ENCODE data around the gene HS3ST6. TPM values are rescaled to one million over a fixed set of nuclear protein-coding genes. Genes with fewer than 3 reads are reported as not detected.

HS3ST6 gene
- total and polyA plus RNA-seq, 2 donors (not counting 3 experiments of a cell fraction or from before 2014, with no cell fraction given): not detected

DNA sequence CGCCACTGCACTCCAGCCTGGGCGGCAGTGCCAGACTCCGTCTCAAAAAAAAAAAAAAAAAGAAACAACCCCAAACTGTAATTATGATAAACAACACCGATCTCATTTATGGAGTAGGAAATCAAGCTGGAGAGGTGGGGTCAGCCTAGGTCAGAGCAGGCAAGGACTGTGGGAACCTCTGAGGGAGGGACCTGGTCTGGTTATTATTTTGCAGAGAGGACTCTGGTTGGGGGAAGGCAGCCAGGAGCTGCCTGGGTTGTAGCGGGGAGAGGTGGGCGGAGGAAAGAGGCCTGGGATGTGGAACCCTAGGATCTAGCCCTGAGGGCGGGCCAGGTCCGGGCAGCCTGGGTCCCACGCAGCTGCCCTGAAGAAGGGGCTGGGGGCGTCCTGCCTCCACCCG lies 10.9 kb upstream of the HS3ST6 start:
- H3K9me1 ChIP-seq (replicated peaks; ENCODE audit: control insufficient read depth, extremely low read depth, insufficient read depth, low read length): no peaks in the 10 kb centered on the region
- H3K79me2 ChIP-seq (ENCODE audit: control insufficient read depth, insufficient read depth, low read length): no peaks in the 10 kb centered on the region
- no peak for TF ChIP-seq POLR2AphosphoS5 (IDR thresholded peaks at IDR 0.05; ENCODE audit: insufficient read depth, low read depth, low read length)
- TF ChIP-seq CTCF (IDR thresholded peaks at IDR 0.05; ENCODE audit: extremely low read depth in 1 of 2, insufficient read depth in 1 of 2, low read depth in 1 of 2, low read length in 2 of 2): no peak
- TF ChIP-seq FOS (IDR thresholded peaks at IDR 0.05; ENCODE audit: borderline replicate concordance, insufficient read depth, low read length): no peak
- no peak for TF ChIP-seq MYC (IDR thresholded peaks at IDR 0.05; ENCODE audit: low read depth, low read length)
- H3K4me1 ChIP-seq (ENCODE audit: control insufficient read depth, extremely low read depth, insufficient read depth, low read length): no peaks in the 10 kb centered on the region
- ChIA-PET CTCF (interaction anchor here (0.5 to 1.6 kb wide), 14 partner anchors 13 to 1853 kb away, joined by 3 to 12 read pairs (median 4); no protein-coding TSS in a partner anchor), POLR2A (no interaction called here)
- H3K27me3 ChIP-seq (ENCODE audit: control insufficient read depth in 2 of 2, insufficient read depth in 2 of 2, low read length in 2 of 2): no peaks in the 10 kb centered on the region
- no peak overlapping the region for H3K9ac ChIP-seq (replicated peaks; ENCODE audit: extremely low read depth, insufficient read depth, low read length)
- no peaks in the 10 kb centered on the region for H4K20me1 ChIP-seq (replicated peaks; ENCODE audit: control insufficient read depth, extremely low read depth, insufficient read depth, low read length)
- FAIRE-seq: no peak
- peak overlapping the region; percentile 93 for H2AFZ ChIP-seq (ENCODE audit: low read depth, low read length)
- DNase-seq (ENCODE audit: low read depth, low spot score): no peak
- H3K27ac ChIP-seq (ENCODE audit: insufficient read depth, low read depth, low read length): no peak overlapping the region
- BruUV-seq (replicated peaks): no TSS peak
- H3K4me3 ChIP-seq (replicated peaks in 1 of 3; ENCODE audit: insufficient read depth in 1 of 3, low read depth in 1 of 3, low read length in 3 of 3): peak overlapping the region in 2 of 3 experiments; percentile 50 to 53
- no peaks in the 10 kb centered on the region for H3K36me3 ChIP-seq (ENCODE audit: control insufficient read depth in 2 of 2, extremely low read depth in 1 of 2, insufficient read depth in 2 of 2, low read length in 2 of 2)
- dilution Hi-C loops (cut with MboI; ENCODE audit: extremely low pct_ligation_motif_present, low sequenced_read_pairs) (no loop called here), intact Hi-C loops (cut with micrococcal nuclease) (loop anchor here (1.0 to 2.0 kb wide), 2 partner anchors 14 to 66 kb away; partner anchors contain the start of gene MSRB1)
- H3K4me2 ChIP-seq (ENCODE audit: insufficient read depth, low read length): peak overlapping the region; percentile 62
- no peaks in the 10 kb centered on the region for H3K9me3 ChIP-seq (replicated peaks; ENCODE audit: control insufficient read depth, insufficient read depth, low read length)

DNA sequence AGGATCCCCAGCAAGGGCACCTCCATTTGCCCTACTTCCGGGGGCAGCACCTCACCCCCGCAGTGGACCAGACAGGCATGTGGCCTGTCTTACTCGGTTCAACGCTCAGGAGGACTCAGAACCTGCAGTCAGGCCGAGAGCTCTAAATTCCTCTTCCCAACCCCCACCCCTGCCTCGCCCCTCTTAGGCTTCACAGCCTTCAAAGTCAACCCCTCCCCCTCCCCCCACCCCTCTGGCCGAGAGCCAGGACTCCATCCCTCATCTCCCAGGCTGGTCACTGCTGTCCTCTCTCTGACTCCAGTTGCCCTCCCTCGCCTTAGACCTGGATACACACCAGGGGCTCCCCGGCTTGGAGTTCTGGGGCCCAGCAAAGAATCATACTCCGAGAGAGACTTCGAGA lies 8.1 kb upstream of the HS3ST6 start:
- no peak overlapping the region for H3K27ac ChIP-seq (ENCODE audit: insufficient read depth, low read depth, low read length)
- no peaks in the 10 kb centered on the region for H3K36me3 ChIP-seq (ENCODE audit: control insufficient read depth in 2 of 2, extremely low read depth in 1 of 2, insufficient read depth in 2 of 2, low read length in 2 of 2)
- no peaks in the 10 kb centered on the region for H3K4me1 ChIP-seq (ENCODE audit: control insufficient read depth, extremely low read depth, insufficient read depth, low read length)
- H3K27me3 ChIP-seq (ENCODE audit: control insufficient read depth in 2 of 2, insufficient read depth in 2 of 2, low read length in 2 of 2): peaks cover 6 to 14% of the 10 kb centered on the region in 2 experiments
- intact Hi-C loops (cut with micrococcal nuclease): no loop called here
- H3K4me2 ChIP-seq (ENCODE audit: insufficient read depth, low read length): no peak overlapping the region
- ChIA-PET POLR2A (no interaction called here), CTCF (interaction anchor here (0.8 to 1.7 kb wide), 4 partner anchors 10 to 68 kb away, joined by 3 to 7 read pairs (median 3); partner anchors contain the start of gene MSRB1)
- BruUV-seq (replicated peaks): no TSS peak
- DNase-seq (ENCODE audit: low read depth, low spot score) (no peak), FAIRE-seq (no peak)
- no peak overlapping the region for H2AFZ ChIP-seq (ENCODE audit: low read depth, low read length)
- H3K9ac ChIP-seq (replicated peaks; ENCODE audit: extremely low read depth, insufficient read depth, low read length): no peak overlapping the region
- H3K9me1 ChIP-seq (replicated peaks; ENCODE audit: control insufficient read depth, extremely low read depth, insufficient read depth, low read length): no peaks in the 10 kb centered on the region
- no peaks in the 10 kb centered on the region for H3K9me3 ChIP-seq (replicated peaks; ENCODE audit: control insufficient read depth, insufficient read depth, low read length)
- dilution Hi-C loops (cut with MboI; ENCODE audit: extremely low pct_ligation_motif_present, low sequenced_read_pairs): no loop called here
- no peak overlapping the region for H3K4me3 ChIP-seq (replicated peaks in 1 of 3; ENCODE audit: insufficient read depth in 1 of 3, low read depth in 1 of 3, low read length in 3 of 3)
- TF ChIP-seq EZH2 (IDR thresholded peaks at IDR 0.05; ENCODE audit: borderline replicate concordance, low read depth, low read length, severe bottlenecking) (no peak), MAX (IDR thresholded peaks at IDR 0.05; ENCODE audit: insufficient read depth, insufficient read length) (no peak), GATA2 (IDR thresholded peaks at IDR 0.05; ENCODE audit: insufficient read depth, insufficient read length, low read depth, low read length) (no peak), JUN (IDR thresholded peaks at IDR 0.05; ENCODE audit: borderline replicate concordance, insufficient read depth, insufficient read length, low read depth) (no peak), MYC (IDR thresholded peaks at IDR 0.05; ENCODE audit: low read depth, low read length) (no peak), CTCF (IDR thresholded peaks at IDR 0.05; ENCODE audit: extremely low read depth in 1 of 2, insufficient read depth in 1 of 2, low read depth in 1 of 2, low read length in 2 of 2) (no peak), POLR2AphosphoS5 (IDR thresholded peaks at IDR 0.05; ENCODE audit: insufficient read depth, low read depth, low read length) (no peak), POLR2A (IDR thresholded peaks at IDR 0.05; ENCODE audit: low read depth, low read length) (no peak), FOS (IDR thresholded peaks at IDR 0.05; ENCODE audit: borderline replicate concordance, insufficient read depth, low read length) (no peak)
- no peaks in the 10 kb centered on the region for H4K20me1 ChIP-seq (replicated peaks; ENCODE audit: control insufficient read depth, extremely low read depth, insufficient read depth, low read length)
- H3K79me2 ChIP-seq (ENCODE audit: control insufficient read depth, insufficient read depth, low read length): no peaks in the 10 kb centered on the region
